C4-2B (cell line): ENCODE results near the gene NKD1.

Experiments used
- H3K27ac ChIP-seq: fragments of 450-650 bp; 2 replicates; pipeline ENCODE4 v1.5.1; 2017
- ZFX ChIP-seq: fragments of 450-650 bp; IDR thresholded peaks from 2 replicates; pipeline ENCODE4 v1.6.1; 2017
- TF ChIP-seq, protein P1 (sequence below): fragments of 450-650 bp; conservative IDR thresholded peaks from 2 replicates; pipeline ENCODE4 v1.5.1; 2017; ENCODE audit warnings: mild to moderate bottlenecking

The NKD1 gene

DNA sequence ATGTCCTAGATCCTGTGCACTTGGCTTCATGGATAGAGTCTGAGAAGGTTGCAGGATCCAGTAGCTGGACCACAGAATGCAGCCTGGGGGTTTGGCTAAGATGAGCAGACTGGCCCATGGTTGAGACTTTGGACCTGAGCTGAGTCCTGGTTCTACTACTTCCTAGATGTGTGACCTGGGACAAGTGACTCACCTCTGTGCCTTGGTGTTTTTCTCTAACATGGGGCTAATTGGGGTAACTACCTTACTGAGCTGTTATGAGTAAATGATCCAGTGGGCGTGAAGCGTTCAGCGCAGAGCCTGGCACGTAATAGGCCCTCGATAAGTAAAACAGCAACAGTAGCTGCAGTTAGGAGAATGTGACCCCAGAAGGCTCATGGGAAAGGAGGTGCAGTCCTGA, 94.2 kb downstream of the NKD1 start:
- no peak overlapping the region for H3K27ac ChIP-seq
- TF ChIP-seq ZFX: no peak
- TF ChIP-seq, protein P1, sequence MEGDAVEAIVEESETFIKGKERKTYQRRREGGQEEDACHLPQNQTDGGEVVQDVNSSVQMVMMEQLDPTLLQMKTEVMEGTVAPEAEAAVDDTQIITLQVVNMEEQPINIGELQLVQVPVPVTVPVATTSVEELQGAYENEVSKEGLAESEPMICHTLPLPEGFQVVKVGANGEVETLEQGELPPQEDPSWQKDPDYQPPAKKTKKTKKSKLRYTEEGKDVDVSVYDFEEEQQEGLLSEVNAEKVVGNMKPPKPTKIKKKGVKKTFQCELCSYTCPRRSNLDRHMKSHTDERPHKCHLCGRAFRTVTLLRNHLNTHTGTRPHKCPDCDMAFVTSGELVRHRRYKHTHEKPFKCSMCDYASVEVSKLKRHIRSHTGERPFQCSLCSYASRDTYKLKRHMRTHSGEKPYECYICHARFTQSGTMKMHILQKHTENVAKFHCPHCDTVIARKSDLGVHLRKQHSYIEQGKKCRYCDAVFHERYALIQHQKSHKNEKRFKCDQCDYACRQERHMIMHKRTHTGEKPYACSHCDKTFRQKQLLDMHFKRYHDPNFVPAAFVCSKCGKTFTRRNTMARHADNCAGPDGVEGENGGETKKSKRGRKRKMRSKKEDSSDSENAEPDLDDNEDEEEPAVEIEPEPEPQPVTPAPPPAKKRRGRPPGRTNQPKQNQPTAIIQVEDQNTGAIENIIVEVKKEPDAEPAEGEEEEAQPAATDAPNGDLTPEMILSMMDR: no peak

- H3K27ac ChIP-seq: no peak overlapping the region
- TF ChIP-seq ZFX: no peak
- TF ChIP-seq, protein P1: no peak
These were observed 95.0 kb downstream of the NKD1 start for GRCh38 chr16:50643192-50643591.

- TF ChIP-seq, protein P1: no peak
- TF ChIP-seq ZFX: no peak
These were observed 96.0 kb downstream of the NKD1 start for GRCh38 chr16:50644245-50644644.

GRCh38 chr16:50644729-50645128, 96.5 kb downstream of the NKD1 start:
- TF ChIP-seq, protein P1: no peak; the same call in 1 of the 2 replicates
- TF ChIP-seq ZFX: no peak
- H3K27ac ChIP-seq: no peak overlapping the region

More at GRCh38 chr16:50644245-50644644, 96.0 kb downstream of the NKD1 start:
- H3K27ac ChIP-seq: no peak overlapping the region

- TF ChIP-seq, protein P1: no peak
- TF ChIP-seq ZFX: no peak
- no peak overlapping the region for H3K27ac ChIP-seq
These were observed 97.5 kb downstream of the NKD1 start for GRCh38 chr16:50645563-50646220.

GRCh38 chr16:50646345-50646744, 98.1 kb downstream of the NKD1 start:
- TF ChIP-seq, protein P1: no peak
- TF ChIP-seq ZFX: no peak
- no peak overlapping the region for H3K27ac ChIP-seq

GRCh38 chr16:50651835-50652438, 103.7 kb downstream of the NKD1 start:
- no peak overlapping the region for H3K27ac ChIP-seq
- no peak for TF ChIP-seq ZFX
- TF ChIP-seq, protein P1: no peak
